Measurements from ENCODE around the gene NAB2. TPM values are rescaled to one million over a fixed set of nuclear protein-coding genes. Genes with fewer than 3 reads are reported as not detected.

The NAB2 gene
- polyA plus RNA-seq, 1 of the 3 experiments (the other 2 are of a cell fraction), result 23.7 TPM

- Histone ChIP-seq H3K4me2 (no peak overlapping the region), H3K4me1 (ENCODE audit: control insufficient read depth in 1 of 2, insufficient read depth in 2 of 2, low read depth in 1 of 2, low read length in 1 of 2) (peaks cover 0 to 2% of the 10 kb centered on the region in 2 experiments; a peak in 1 of 4 replicates), H4K20me1 (ENCODE audit: insufficient read depth) (no peaks in the 10 kb centered on the region), H3K4me3 (ENCODE audit: low read depth in 2 of 2, low read length in 1 of 2) (no peak overlapping the region), H3K9me3 (no peaks in the 10 kb centered on the region), H3K79me2 (ENCODE audit: insufficient read depth) (no peaks in the 10 kb centered on the region), H3K27me3 (ENCODE audit: insufficient read depth) (no peaks in the 10 kb centered on the region), H3K27ac (ENCODE audit: low read depth in 2 of 2, low read length in 1 of 2) (no peak overlapping the region), H3F3A (replicated peaks; ENCODE audit: insufficient read depth) (no peaks in the 10 kb centered on the region), H3K9ac (no peak overlapping the region), H3K36me3 (replicated peaks in 1 of 2; ENCODE audit: control insufficient read depth in 1 of 2, insufficient read depth in 2 of 2, low read length in 1 of 2) (no peaks in the 10 kb centered on the region), H3K9me2 (no peaks in the 10 kb centered on the region), H2AFZ (ENCODE audit: low read depth) (no peak overlapping the region)
- ChIA-PET POLR2A (no interaction called here), CTCF (interaction anchor here (0.6 to 23.2 kb wide), 13 partner anchors 10 to 138 kb away, joined by 3 to 339 read pairs (median 4); partner anchors contain the start of genes NAB2 and NEMP1)
- no peak for TF ChIP-seq TAF1 (IDR thresholded peaks at IDR 0.05; ENCODE audit: borderline replicate concordance, low read depth, low read length)
- no peak for TF ChIP-seq REST (IDR thresholded peaks at IDR 0.05; ENCODE audit: low read depth, low read length)
- no peak for TF ChIP-seq RCOR1 (IDR thresholded peaks at IDR 0.05; ENCODE audit: low read length)
- TF ChIP-seq GATA2 (CRISPR knock-in tag; IDR thresholded peaks at IDR 0.05), result no peak
- TF ChIP-seq MEF2A (IDR thresholded peaks at IDR 0.05; ENCODE audit: borderline replicate concordance, low read depth), result no peak
- no peak for TF ChIP-seq SMC3 (IDR thresholded peaks at IDR 0.05; ENCODE audit: low read depth, low read length)
- no peak for TF ChIP-seq CTCF (IDR thresholded peaks at IDR 0.05)
- TF ChIP-seq ZBTB33 (IDR thresholded peaks at IDR 0.05; ENCODE audit: borderline replicate concordance, low read depth), result no peak
- no peak for TF ChIP-seq MXI1 (IDR thresholded peaks at IDR 0.05; ENCODE audit: low read depth, low read length)
- TF ChIP-seq RFX5 (IDR thresholded peaks at IDR 0.05; ENCODE audit: low read length), result no peak
- WGBS (ENCODE audit: low lambda C conversion rate), result 95% methylated on average over 11 of the region's 14 CpGs
- peak; percentile 5 for DNase-seq
These were observed 16.3 kb downstream of the NAB2 start for GRCh38 chr12:57105011-57105753.
